OCI-LY3 (cell line): Measurements from ENCODE around the gene MAD1L1.

Source experiments
- H2AFZ ChIP-seq: fragments of 200-600, 300-600 bp; shearing (Covaris generic); 2 replicates; pipeline ENCODE4 v1.6.0; 2014; ENCODE audit warnings: antibody characterized with exemption, low read depth, low read length
- H3K27ac ChIP-seq: fragments of 200-600, 300-600 bp; sonication (generic); 2 replicates; pipeline ENCODE4 v1.5.1; 2014; ENCODE audit warnings: mild to moderate bottlenecking, low read length, moderate library complexity, mixed read lengths
- H3K27me3 ChIP-seq: fragments of 200-600, 300-600 bp; sonication (generic); 2 replicates; pipeline ENCODE4 v1.6.1; 2014; ENCODE audit warnings: low read depth, low read length, mixed read lengths
- H3K36me3 ChIP-seq: fragments of 200-600, 300-600 bp; sonication (generic); replicated peaks from 2 replicates; pipeline ENCODE3; 2014; ENCODE audit warnings: low read depth, low read length, mixed read lengths
- H3K4me1 ChIP-seq: fragments of 300-600, 200-600 bp; sonication (generic); 2 replicates; pipeline ENCODE4 v1.6.1; 2014; ENCODE audit warnings: low read length, mixed read lengths
- H3K4me2 ChIP-seq: fragments of 200-600, 300-600 bp; sonication (generic); 2 replicates; pipeline ENCODE4 v1.6.1; 2014; ENCODE audit warnings: low read length, mixed read lengths
- H3K4me3 ChIP-seq: fragments of 300-600, 200-600 bp; sonication (generic); 2 replicates; pipeline ENCODE4 v1.5.1; 2014; ENCODE audit warnings: antibody characterized with exemption, mild to moderate bottlenecking, low read length, moderate library complexity
- H3K79me2 ChIP-seq: fragments of 300-600, 200-600 bp; shearing (Covaris generic); 2 replicates; pipeline ENCODE4 v1.6.1; 2014; ENCODE audit warnings: mild to moderate bottlenecking, low read length, mixed read lengths
- H3K9ac ChIP-seq: fragments of 300-600, 200-600 bp; shearing (Covaris generic); 2 replicates; pipeline ENCODE4 v1.6.0; 2014; ENCODE audit warnings: mild to moderate bottlenecking, low read length, moderate library complexity
- H3K9me3 ChIP-seq: fragments of 200-600, 300-600 bp; shearing (Covaris generic); 2 replicates; pipeline ENCODE4 v1.6.1; 2014; ENCODE audit warnings: low read length, mixed read lengths; ENCODE audit not compliant: insufficient read depth
- H4K20me1 ChIP-seq: fragments of 200-600, 300-600 bp; sonication (generic); 2 replicates; pipeline ENCODE4 v1.6.1; 2016; ENCODE audit warnings: low read length, mixed read lengths; ENCODE audit not compliant: insufficient read depth
- CTCF ChIP-seq: fragments of 200-600, 300-600 bp; sonication (generic); IDR thresholded peaks from 2 replicates; pipeline ENCODE4 v1.5.1; 2014; ENCODE audit warnings: antibody characterized with exemption, low read length, low read depth
- EZH2phosphoT487 ChIP-seq: fragments of 200-600 bp; shearing (Covaris generic); IDR thresholded peaks from 2 replicates; pipeline ENCODE4 v1.6.1; 2018; ENCODE audit warnings: antibody characterized with exemption, mixed run types, low read depth

MAD1L1 gene

GRCh38 chr7:1787241-1787640 is 445.5 kb downstream of the MAD1L1 start:
- Histone ChIP-seq H3K9ac (no peak overlapping the region), H3K4me2 (no peak overlapping the region), H3K4me1 (no peaks in the 10 kb centered on the region), H3K27ac (no peak overlapping the region), H3K36me3 (no peaks in the 10 kb centered on the region), H3K9me3 (no peaks in the 10 kb centered on the region), H2AFZ (no peak overlapping the region), H4K20me1 (no peaks in the 10 kb centered on the region), H3K4me3 (no peak overlapping the region), H3K27me3 (no peaks in the 10 kb centered on the region), H3K79me2 (no peaks in the 10 kb centered on the region)
- TF ChIP-seq CTCF (no peak), EZH2phosphoT487 (no peak)

GRCh38 chr7:1785839-1786238 is 446.9 kb downstream of the MAD1L1 start:
- H2AFZ ChIP-seq, result no peak overlapping the region
- no peak overlapping the region for H3K9ac ChIP-seq
- H3K9me3 ChIP-seq, result no peaks in the 10 kb centered on the region
- no peak overlapping the region for H3K27ac ChIP-seq
- no peak overlapping the region for H3K4me2 ChIP-seq
- H3K4me3 ChIP-seq, result no peak overlapping the region
- no peaks in the 10 kb centered on the region for H4K20me1 ChIP-seq
- H3K79me2 ChIP-seq, result no peaks in the 10 kb centered on the region
- H3K27me3 ChIP-seq, result no peaks in the 10 kb centered on the region
- no peaks in the 10 kb centered on the region for H3K36me3 ChIP-seq
- TF ChIP-seq CTCF (no peak), EZH2phosphoT487 (no peak)
- no peaks in the 10 kb centered on the region for H3K4me1 ChIP-seq

GRCh38 chr7:1781369-1781768 is 451.4 kb downstream of the MAD1L1 start:
- H3K9ac ChIP-seq, result no peak overlapping the region
- no peak overlapping the region for H2AFZ ChIP-seq
- H3K27ac ChIP-seq, result no peak overlapping the region
- no peaks in the 10 kb centered on the region for H3K79me2 ChIP-seq
- no peaks in the 10 kb centered on the region for H3K9me3 ChIP-seq
- no peaks in the 10 kb centered on the region for H3K4me1 ChIP-seq
- H3K27me3 ChIP-seq, result no peaks in the 10 kb centered on the region
- H3K4me3 ChIP-seq, result no peak overlapping the region
- TF ChIP-seq EZH2phosphoT487 (no peak), CTCF (no peak)
- H4K20me1 ChIP-seq, result no peaks in the 10 kb centered on the region
- H3K4me2 ChIP-seq, result no peak overlapping the region
- H3K36me3 ChIP-seq, result no peaks in the 10 kb centered on the region

DNA sequence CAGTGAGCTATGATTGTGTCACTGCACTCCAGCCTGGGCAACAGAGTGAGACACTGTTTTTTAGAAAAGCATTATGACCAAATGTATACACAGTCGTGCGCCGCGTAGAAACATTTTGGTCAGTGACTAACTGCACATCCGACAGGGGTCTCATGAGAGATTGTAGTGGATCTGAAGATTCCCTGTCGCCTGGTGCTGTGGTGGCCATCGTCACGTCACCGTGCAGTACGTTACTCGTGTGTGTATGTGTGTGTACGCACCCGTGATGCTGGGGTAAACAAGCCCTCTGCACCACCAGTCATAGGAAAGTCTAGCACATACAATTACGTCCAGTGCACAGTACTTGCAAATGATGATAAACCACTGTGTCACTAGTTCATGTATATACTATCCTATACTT is 453.3 kb downstream of the MAD1L1 start:
- H3K4me3 ChIP-seq, result no peak overlapping the region
- H3K9ac ChIP-seq, result no peak overlapping the region
- no peak for TF ChIP-seq EZH2phosphoT487
- no peak for TF ChIP-seq CTCF
- no peak overlapping the region for H3K27ac ChIP-seq
- no peaks in the 10 kb centered on the region for H3K36me3 ChIP-seq
- H3K9me3 ChIP-seq, result no peaks in the 10 kb centered on the region
- H3K27me3 ChIP-seq, result no peaks in the 10 kb centered on the region
- H3K4me2 ChIP-seq, result no peak overlapping the region
- no peaks in the 10 kb centered on the region for H4K20me1 ChIP-seq
- no peaks in the 10 kb centered on the region for H3K4me1 ChIP-seq
- H3K79me2 ChIP-seq, result no peaks in the 10 kb centered on the region
- H2AFZ ChIP-seq, result no peak overlapping the region
